GM18505 (cell line): ENCODE results near the gene ARHGAP6.

Experiments used
- ATAC-seq: cut with Tn5 transposase; IDR thresholded peaks from one replicate; pipeline ENCODE4 v1.9.1; 2021; ENCODE audit not compliant: unreplicated experiment
- POLR2A ChIP-seq: IDR thresholded peaks from 4 replicates; pipeline ENCODE4 v1.6.1; 2011; ENCODE audit warnings: borderline replicate concordance; ENCODE audit not compliant: insufficient read depth, insufficient read length; ENCODE audit errors: extremely low read depth

The ARHGAP6 gene

GRCh38 chrX:11665168-11666111 lies at the start of gene ARHGAP6:
TSS of gene ARHGAP6 (minus strand) at chrX:11665920. CDS start at chrX:11664828, 1,092 bp downstream.
- ATAC-seq, result no peak

GRCh38 chrX:11704725-11705495 lies 39.2 kb upstream of the ARHGAP6 start:
- TF ChIP-seq POLR2A, result no peak
- ATAC-seq, result no peak

More at GRCh38 chrX:11665168-11666111, at the start of gene ARHGAP6:
- no peak for TF ChIP-seq POLR2A

- TF ChIP-seq POLR2A, result no peak
- ATAC-seq, result no peak
Observed at GRCh38 chrX:11703855-11704254, 38.1 kb upstream of the ARHGAP6 start.

- no peak for ATAC-seq
- no peak for TF ChIP-seq POLR2A
Observed at GRCh38 chrX:11702965-11703631, 37.4 kb upstream of the ARHGAP6 start.

- ATAC-seq, result no peak
Observed at GRCh38 chrX:11702420-11702819, 36.7 kb upstream of the ARHGAP6 start.

GRCh38 chrX:11698702-11699101 lies 33.0 kb upstream of the ARHGAP6 start:
- no peak for TF ChIP-seq POLR2A
- ATAC-seq, result no peak

More at GRCh38 chrX:11702420-11702819, 36.7 kb upstream of the ARHGAP6 start:
- no peak for TF ChIP-seq POLR2A

- TF ChIP-seq POLR2A, result no peak
Observed at GRCh38 chrX:11688201-11688600, 22.5 kb upstream of the ARHGAP6 start.

GRCh38 chrX:11687157-11687556 lies 21.4 kb upstream of the ARHGAP6 start:
- TF ChIP-seq POLR2A, result no peak
- no peak for ATAC-seq

More at GRCh38 chrX:11688201-11688600, 22.5 kb upstream of the ARHGAP6 start:
- no peak for ATAC-seq

GRCh38 chrX:11683057-11683456 lies 17.3 kb upstream of the ARHGAP6 start:
- ATAC-seq, result no peak
- TF ChIP-seq POLR2A, result no peak

GRCh38 chrX:11678158-11678557 lies 12.4 kb upstream of the ARHGAP6 start:
- no peak for ATAC-seq

GRCh38 chrX:11672213-11672612 lies 6.5 kb upstream of the ARHGAP6 start:
- no peak for ATAC-seq
- no peak for TF ChIP-seq POLR2A

More at GRCh38 chrX:11678158-11678557, 12.4 kb upstream of the ARHGAP6 start:
- no peak for TF ChIP-seq POLR2A

GRCh38 chrX:11670316-11670715 lies 4.6 kb upstream of the ARHGAP6 start:
- no peak for ATAC-seq
- no peak for TF ChIP-seq POLR2A
